Activated T-cell treated with anti-CD3 and anti-CD28 coated beads for 48 hours (primary cell): Measurements from ENCODE around the gene GADD45A.
"Not testable (repeated sequence)": the region's sequence is repeated elsewhere in the genome, so short reads cannot be mapped to it uniquely, and the experiment has no call there.

ENCODE experiments used
- DNase-seq: peaks from one replicate; pipeline ENCODE4 v3.0.0-alpha.2; 2020; ENCODE audit warnings: low read depth

GADD45A gene

GRCh38 chr1:67721650-67722291 is 36.8 kb downstream of the GADD45A start:
- DNase-seq = no peak

- DNase-seq = no peak
Observed at GRCh38 chr1:67722292-67722944, 37.4 kb downstream of the GADD45A start.

GRCh38 chr1:67723126-67723525 is 38.1 kb downstream of the GADD45A start:
- no peak for DNase-seq

GRCh38 chr1:67723620-67724019 is 38.6 kb downstream of the GADD45A start:
- DNase-seq = no peak

- no peak for DNase-seq
Observed at GRCh38 chr1:67724928-67725560, 40.0 kb downstream of the GADD45A start.

GRCh38 chr1:67726224-67726623 is 41.2 kb downstream of the GADD45A start:
- no peak for DNase-seq

GRCh38 chr1:67729872-67730271 is 44.9 kb downstream of the GADD45A start:
- no peak for DNase-seq

- not testable (repeated sequence) for DNase-seq
Observed at GRCh38 chr1:67730312-67730711, 45.3 kb downstream of the GADD45A start.

GRCh38 chr1:67731322-67731721 is 46.3 kb downstream of the GADD45A start:
- DNase-seq = no peak

- no peak for DNase-seq
Observed at GRCh38 chr1:67732750-67733151, 47.8 kb downstream of the GADD45A start.

GRCh38 chr1:67733681-67734322 is 48.8 kb downstream of the GADD45A start:
- no peak for DNase-seq

GRCh38 chr1:67734323-67734690 is 49.3 kb downstream of the GADD45A start:
- no peak for DNase-seq

GRCh38 chr1:67735206-67735605 is 50.2 kb downstream of the GADD45A start:
- DNase-seq = no peak

- peak; percentile 36 for DNase-seq
Observed at GRCh38 chr1:67735806-67736627, 51.0 kb downstream of the GADD45A start.

GRCh38 chr1:67736750-67737149 is 51.7 kb downstream of the GADD45A start:
- DNase-seq = no peak

GRCh38 chr1:67737875-67738274 is 52.9 kb downstream of the GADD45A start:
- no peak for DNase-seq
